Measurements from ENCODE around the gene TNRC18. TPM values are rescaled to one million over a fixed set of nuclear protein-coding genes. Genes with fewer than 3 reads are reported as not detected.

TNRC18 gene
- total RNA-seq, 1 experiment from 2014 or later, result 10.2 TPM

- peaks cover 23% of the 10 kb centered on the region for H3K4me1 ChIP-seq (ENCODE audit: low read length)
Observed at GRCh38 chr7:5426226-5426475, 2.5 kb upstream of the TNRC18 start.

GRCh38 chr7:5425507-5426225, 2.0 kb upstream of the TNRC18 start:
- H3K27me3 ChIP-seq (ENCODE audit: low read length), result no peaks in the 10 kb centered on the region
- H3K36me3 ChIP-seq (ENCODE audit: insufficient read depth, low read length), result no peaks in the 10 kb centered on the region
- peaks cover 23% of the 10 kb centered on the region for H3K4me1 ChIP-seq (ENCODE audit: low read length)
- no peaks in the 10 kb centered on the region for H3K79me2 ChIP-seq (ENCODE audit: low read length)
- no peaks in the 10 kb centered on the region for H3K9me3 ChIP-seq (ENCODE audit: low read length)
- H4K20me1 ChIP-seq (ENCODE audit: insufficient read depth, low read depth, low read length), result no peaks in the 10 kb centered on the region; the same call in 1 of the 2 replicates
- H3K9me2 ChIP-seq (replicated peaks; ENCODE audit: insufficient read depth, low read length), result no peaks in the 10 kb centered on the region
- no peak overlapping the region for H3K9ac ChIP-seq (ENCODE audit: low read length)
- DNase-seq, result no peak
- no peak overlapping the region for H3K27ac ChIP-seq (ENCODE audit: low read length)
- peak overlapping the region; percentile 100 for H3K4me2 ChIP-seq (ENCODE audit: low read depth, low read length, poor library complexity, severe bottlenecking)
- H3K4me3 ChIP-seq (ENCODE audit: low read length), result 0 out of 2 replicates have a peak overlapping the region, but pooled peaks have one; percentile 86
- no peak overlapping the region for H2AFZ ChIP-seq (ENCODE audit: low read length)

More at GRCh38 chr7:5426226-5426475, 2.5 kb upstream of the TNRC18 start:
- H3K27me3 ChIP-seq (ENCODE audit: low read length), result no peaks in the 10 kb centered on the region
- H3K9me2 ChIP-seq (replicated peaks; ENCODE audit: insufficient read depth, low read length), result no peaks in the 10 kb centered on the region
- no peak overlapping the region for H3K4me2 ChIP-seq (ENCODE audit: low read depth, low read length, poor library complexity, severe bottlenecking)
- no peaks in the 10 kb centered on the region for H3K9me3 ChIP-seq (ENCODE audit: low read length)
- no peaks in the 10 kb centered on the region for H3K79me2 ChIP-seq (ENCODE audit: low read length)
- no peaks in the 10 kb centered on the region for H3K36me3 ChIP-seq (ENCODE audit: insufficient read depth, low read length)
- H3K4me3 ChIP-seq (ENCODE audit: low read length), result no peak overlapping the region
- H3K9ac ChIP-seq (ENCODE audit: low read length), result no peak overlapping the region
- no peak for DNase-seq
- H2AFZ ChIP-seq (ENCODE audit: low read length), result no peak overlapping the region
- H4K20me1 ChIP-seq (ENCODE audit: insufficient read depth, low read depth, low read length), result no peaks in the 10 kb centered on the region; the same call in 1 of the 2 replicates
- no peak overlapping the region for H3K27ac ChIP-seq (ENCODE audit: low read length)

- peak; percentile 64 for DNase-seq
- Histone ChIP-seq H3K4me2 (ENCODE audit: low read depth, low read length, poor library complexity, severe bottlenecking) (peak overlapping the region; percentile 100), H3K36me3 (ENCODE audit: insufficient read depth, low read length) (no peaks in the 10 kb centered on the region), H3K9ac (ENCODE audit: low read length) (peak overlapping the region; percentile 78), H3K27me3 (ENCODE audit: low read length) (no peaks in the 10 kb centered on the region), H4K20me1 (ENCODE audit: insufficient read depth, low read depth, low read length) (no peaks in the 10 kb centered on the region; the same call in 1 of the 2 replicates), H3K4me1 (ENCODE audit: low read length) (peaks cover 23% of the 10 kb centered on the region), H3K79me2 (ENCODE audit: low read length) (no peaks in the 10 kb centered on the region), H3K9me2 (replicated peaks; ENCODE audit: insufficient read depth, low read length) (no peaks in the 10 kb centered on the region), H2AFZ (ENCODE audit: low read length) (peak overlapping the region; percentile 73), H3K9me3 (ENCODE audit: low read length) (no peaks in the 10 kb centered on the region), H3K4me3 (ENCODE audit: low read length) (peak overlapping the region; percentile 86), H3K27ac (ENCODE audit: low read length) (no peak overlapping the region; the same call in 1 of the 2 replicates)
Observed at GRCh38 chr7:5424749-5425506, 1.3 kb upstream of the TNRC18 start.

- Histone ChIP-seq H4K20me1 (ENCODE audit: insufficient read depth, low read depth, low read length) (no peaks in the 10 kb centered on the region; the same call in 1 of the 2 replicates), H3K9me2 (replicated peaks; ENCODE audit: insufficient read depth, low read length) (no peaks in the 10 kb centered on the region), H3K4me2 (ENCODE audit: low read depth, low read length, poor library complexity, severe bottlenecking) (peak overlapping the region; percentile 100), H3K36me3 (ENCODE audit: insufficient read depth, low read length) (no peaks in the 10 kb centered on the region), H3K4me1 (ENCODE audit: low read length) (peaks cover 23% of the 10 kb centered on the region), H3K27ac (ENCODE audit: low read length) (peak overlapping the region; percentile 50), H3K4me3 (ENCODE audit: low read length) (peak overlapping the region; percentile 86), H3K27me3 (ENCODE audit: low read length) (no peaks in the 10 kb centered on the region), H2AFZ (ENCODE audit: low read length) (peak overlapping the region; percentile 73), H3K79me2 (ENCODE audit: low read length) (no peaks in the 10 kb centered on the region), H3K9me3 (ENCODE audit: low read length) (no peaks in the 10 kb centered on the region), H3K9ac (ENCODE audit: low read length) (peak overlapping the region; percentile 78)
- DNase-seq, result peak; percentile 95
Observed at GRCh38 chr7:5423976-5424748, 528 bp upstream of the TNRC18 start.

- Histone ChIP-seq H3K9ac (ENCODE audit: low read length) (peak overlapping the region; percentile 95), H3K27me3 (ENCODE audit: low read length) (no peaks in the 10 kb centered on the region), H3K9me2 (replicated peaks; ENCODE audit: insufficient read depth, low read length) (no peaks in the 10 kb centered on the region), H3K9me3 (ENCODE audit: low read length) (no peaks in the 10 kb centered on the region), H3K36me3 (ENCODE audit: insufficient read depth, low read length) (no peaks in the 10 kb centered on the region), H3K4me1 (ENCODE audit: low read length) (peaks cover 23% of the 10 kb centered on the region), H3K79me2 (ENCODE audit: low read length) (no peaks in the 10 kb centered on the region), H2AFZ (ENCODE audit: low read length) (peak overlapping the region; percentile 99), H4K20me1 (ENCODE audit: insufficient read depth, low read depth, low read length) (peaks cover 9% of the 10 kb centered on the region; the same call in 1 of the 2 replicates), H3K4me3 (ENCODE audit: low read length) (peak overlapping the region; percentile 94), H3K27ac (ENCODE audit: low read length) (peak overlapping the region; percentile 79), H3K4me2 (ENCODE audit: low read depth, low read length, poor library complexity, severe bottlenecking) (peak overlapping the region; percentile 100)
- peak; percentile 74 for DNase-seq
Observed at GRCh38 chr7:5422396-5423305, 983 bp downstream of the TNRC18 start.

- Histone ChIP-seq H3K4me2 (ENCODE audit: low read depth, low read length, poor library complexity, severe bottlenecking) (peak overlapping the region; percentile 100), H3K36me3 (ENCODE audit: insufficient read depth, low read length) (no peaks in the 10 kb centered on the region), H2AFZ (ENCODE audit: low read length) (no peak overlapping the region), H4K20me1 (ENCODE audit: insufficient read depth, low read depth, low read length) (peaks cover 10% of the 10 kb centered on the region; the same call in 1 of the 2 replicates), H3K27ac (ENCODE audit: low read length) (no peak overlapping the region), H3K27me3 (ENCODE audit: low read length) (no peaks in the 10 kb centered on the region), H3K9me2 (replicated peaks; ENCODE audit: insufficient read depth, low read length) (no peaks in the 10 kb centered on the region), H3K4me1 (ENCODE audit: low read length) (peaks cover 23% of the 10 kb centered on the region), H3K4me3 (ENCODE audit: low read length) (peak overlapping the region; percentile 94), H3K9me3 (ENCODE audit: low read length) (no peaks in the 10 kb centered on the region), H3K9ac (ENCODE audit: low read length) (peak overlapping the region; percentile 95), H3K79me2 (ENCODE audit: low read length) (no peaks in the 10 kb centered on the region)
- DNase-seq, result no peak
Observed at GRCh38 chr7:5421714-5422395, 1.8 kb downstream of the TNRC18 start.
